GM19023 (cell line): ENCODE measurements around the gene BOC.

Source experiments
- ATAC-seq: cut with Tn5 transposase; IDR thresholded peaks from one replicate; pipeline ENCODE4 v1.9.1; 2021; ENCODE audit warnings: mild to moderate bottlenecking, moderate library complexity; ENCODE audit not compliant: unreplicated experiment

The BOC gene

DNA sequence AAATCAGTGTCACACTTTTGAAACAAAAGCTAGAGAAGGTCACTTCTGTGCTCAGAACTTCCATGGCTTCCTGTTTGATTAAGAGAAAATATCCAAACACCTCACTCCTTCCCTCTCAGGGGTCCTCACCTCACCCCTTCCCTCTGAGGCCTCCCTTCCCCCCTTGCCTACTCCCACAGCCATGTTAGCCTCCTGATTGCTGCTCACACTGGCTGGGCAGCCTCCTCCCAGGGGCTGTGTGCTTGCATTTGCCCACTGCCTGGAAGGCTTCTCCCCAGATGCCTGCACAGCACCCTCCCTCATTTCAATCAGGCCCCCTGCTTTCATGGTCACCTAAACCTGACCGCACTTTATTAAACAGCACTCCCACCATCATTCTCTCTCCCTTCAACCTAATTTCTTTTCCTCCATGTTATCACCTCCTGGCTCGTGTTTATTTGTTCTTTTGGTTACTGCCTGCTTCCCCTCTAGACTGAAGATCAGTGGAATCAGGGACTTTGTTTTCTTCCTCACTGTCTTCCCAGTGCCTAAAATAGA, 10.4 kb downstream of the BOC start:
- ATAC-seq, result no peak

DNA sequence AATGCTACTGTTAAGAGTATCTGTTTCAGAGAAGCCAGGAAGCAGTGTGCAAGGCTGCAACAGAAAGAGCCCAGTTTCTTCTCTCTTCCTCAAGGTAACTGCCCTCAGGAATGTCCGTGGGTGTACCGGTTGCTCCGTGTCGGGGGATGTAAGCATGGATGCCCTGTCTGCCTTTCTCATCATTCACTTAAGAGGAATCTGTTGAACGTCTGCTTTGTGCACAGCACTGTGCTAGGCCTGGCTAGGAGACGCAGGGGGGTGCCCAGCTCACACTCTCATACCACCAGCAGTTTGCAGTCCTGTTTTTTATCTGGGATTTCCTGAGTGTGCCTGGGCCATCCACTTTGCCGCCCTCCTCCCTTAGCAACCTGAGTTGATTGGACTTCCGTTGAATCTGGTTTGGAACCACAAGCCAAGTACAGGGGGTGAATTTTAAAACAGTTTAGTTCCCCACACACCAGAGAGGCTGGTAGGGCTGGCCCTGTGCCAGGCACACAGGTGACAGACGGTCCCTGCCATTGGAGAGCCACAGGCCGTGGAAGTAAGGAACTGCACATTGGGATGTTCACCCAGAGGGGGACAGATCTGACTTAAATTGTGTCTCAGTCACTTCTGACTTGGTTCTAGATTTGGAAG, 11.2 kb downstream of the BOC start:
- ATAC-seq, result no peak

DNA sequence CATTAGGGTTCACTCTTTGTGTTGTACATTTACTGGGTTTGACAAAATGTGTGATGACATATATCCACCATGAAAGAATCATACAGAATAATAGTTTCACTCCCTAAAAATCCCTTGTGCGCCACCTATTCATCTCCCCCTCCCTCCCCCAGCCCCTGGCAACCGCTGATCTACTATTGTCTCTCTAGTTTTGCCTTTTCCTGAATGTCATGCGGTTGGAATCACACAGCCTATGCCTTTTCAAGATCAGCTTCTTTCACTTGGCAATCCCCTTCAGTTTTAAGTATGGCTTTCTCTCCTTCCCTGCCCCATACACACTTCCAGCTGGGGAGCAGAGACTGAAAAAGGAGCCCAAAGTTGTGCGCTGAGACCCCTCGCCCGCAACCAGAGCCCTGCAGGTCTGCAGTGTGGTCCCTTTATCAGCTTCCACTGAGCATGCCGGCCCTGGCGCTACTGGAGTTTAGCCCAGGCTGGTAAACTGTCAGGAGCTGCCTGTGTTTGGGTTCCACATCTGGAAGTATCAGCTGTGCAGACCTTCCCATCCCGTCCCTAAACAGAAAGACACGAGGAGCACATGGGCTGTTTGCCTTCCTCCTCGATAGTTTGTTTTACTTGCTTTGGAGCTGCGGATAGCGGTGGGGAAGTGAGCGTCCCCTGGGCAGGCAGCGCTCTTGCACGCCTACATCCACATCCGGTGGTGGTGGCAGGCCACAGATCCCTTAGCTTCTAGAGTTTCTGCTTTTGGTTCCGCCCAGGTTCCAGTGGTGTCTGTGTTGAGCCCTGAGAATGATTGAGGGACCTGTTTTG, 12.3 kb downstream of the BOC start:
- ATAC-seq, result peak; percentile 95

DNA sequence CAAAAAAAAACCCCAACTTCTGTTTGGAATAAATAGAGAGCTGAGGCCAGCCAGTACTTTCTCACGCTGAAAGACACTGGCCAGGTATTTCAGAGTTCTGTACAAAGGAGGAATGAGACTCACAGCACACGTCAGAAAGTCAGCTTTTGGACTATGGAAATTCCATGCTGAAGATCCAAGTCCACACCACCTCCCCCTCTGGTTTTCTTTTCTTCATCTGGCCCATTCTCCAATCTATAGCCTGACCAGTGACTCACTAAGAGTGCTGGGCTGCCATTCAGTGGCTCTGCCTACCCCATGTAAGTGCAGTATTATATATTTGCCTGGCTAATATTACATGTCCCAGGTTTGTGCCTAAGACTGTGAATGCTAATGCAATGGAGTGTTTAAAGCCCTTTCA, 13.9 kb downstream of the BOC start:
- no peak for ATAC-seq

DNA sequence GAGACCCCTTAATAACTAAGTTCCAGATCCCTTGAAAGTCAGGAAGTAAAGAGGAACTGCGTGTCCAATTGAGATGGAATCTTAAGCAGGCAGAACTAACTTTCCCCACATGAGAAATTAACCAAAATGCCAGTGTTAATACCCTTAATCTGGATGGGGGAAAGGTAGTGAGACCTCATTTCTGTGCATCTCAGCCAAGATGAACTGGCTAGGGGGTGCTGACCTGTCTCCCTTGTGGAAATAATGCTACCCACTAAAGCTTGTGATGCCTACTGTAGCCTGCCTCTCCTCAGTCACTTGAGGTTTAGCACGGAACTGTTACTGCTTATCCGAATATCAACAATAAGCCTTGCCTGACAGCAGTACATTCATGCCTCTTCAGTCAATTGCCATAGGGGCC, 15.1 kb downstream of the BOC start:
- ATAC-seq, result no peak

DNA sequence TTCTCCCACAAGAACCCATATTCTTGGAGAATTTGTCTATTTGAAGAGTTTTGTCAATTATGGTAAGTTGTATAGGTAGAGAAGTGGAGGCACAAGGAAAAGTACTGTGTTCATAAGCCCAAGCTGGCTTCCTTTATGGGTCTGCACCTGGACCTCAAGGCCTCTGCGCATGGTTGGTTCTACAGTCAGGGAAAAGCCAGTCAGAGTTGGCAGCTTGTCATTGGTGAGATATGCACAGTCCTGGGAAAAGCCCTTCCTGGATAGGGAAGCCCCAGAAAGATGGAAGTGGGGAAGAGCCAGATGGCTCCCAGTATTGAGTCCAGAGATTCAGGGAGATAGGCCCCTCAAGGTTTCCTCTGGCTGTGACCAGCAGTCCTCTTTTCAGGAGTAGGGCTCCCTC, 15.8 kb downstream of the BOC start:
- no peak for ATAC-seq

DNA sequence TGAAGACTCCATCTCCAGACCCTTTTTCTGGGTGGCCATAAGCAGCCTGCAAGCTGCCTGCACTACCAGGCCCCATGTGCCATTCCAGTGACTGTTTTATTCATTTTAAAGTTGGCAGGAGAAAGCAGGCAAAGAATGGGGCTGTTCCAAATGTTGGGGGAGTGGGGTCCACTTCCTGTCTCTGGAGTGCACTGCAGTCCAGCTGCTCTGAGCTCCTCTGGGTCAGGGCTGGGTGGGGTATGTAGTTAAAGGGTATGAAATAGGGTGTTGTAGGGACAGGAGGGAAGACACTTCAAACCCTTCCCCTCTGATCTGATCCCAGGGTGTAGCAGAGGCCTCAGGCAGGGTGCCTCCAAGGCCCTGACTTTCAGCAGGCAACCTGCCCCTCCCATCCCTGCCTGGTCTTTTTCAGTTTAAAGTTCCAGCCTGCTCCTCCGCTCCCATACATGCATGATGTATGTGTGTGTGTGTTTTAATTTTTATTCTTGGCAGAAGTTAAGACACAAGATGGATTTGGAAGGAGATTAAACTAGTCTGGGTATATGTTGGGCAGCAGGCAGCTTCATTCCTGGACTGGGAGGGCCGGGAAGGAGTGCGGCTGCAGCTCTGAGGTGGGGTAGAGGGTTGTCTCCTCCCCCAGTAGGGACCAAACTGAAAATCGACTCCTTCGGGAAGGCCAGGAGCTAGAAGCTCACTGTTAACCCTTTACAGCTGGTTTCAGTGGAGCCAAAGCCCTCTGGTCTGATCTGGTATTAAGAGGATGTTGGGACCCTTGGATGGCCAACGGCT, 17.3 kb downstream of the BOC start:
- no peak for ATAC-seq

DNA sequence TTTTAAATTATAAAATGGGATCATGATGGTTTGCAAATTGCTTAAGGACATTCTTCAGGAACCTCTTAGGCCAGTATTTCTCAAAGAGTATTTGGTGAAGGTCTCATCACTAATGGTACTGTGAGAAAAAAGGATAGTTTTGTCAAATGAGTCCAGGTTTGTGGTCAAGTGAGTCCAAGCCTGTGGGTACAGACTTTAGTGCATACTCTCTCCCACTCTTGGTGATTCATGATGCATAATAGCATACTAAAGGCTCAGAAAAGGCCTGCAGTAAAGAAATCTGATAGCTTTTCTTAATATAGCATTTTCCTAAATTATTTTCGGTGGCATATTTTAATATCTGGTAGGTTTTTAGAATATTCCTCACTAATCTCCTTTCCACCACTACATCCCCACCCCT, 20.0 kb downstream of the BOC start:
- no peak for ATAC-seq

DNA sequence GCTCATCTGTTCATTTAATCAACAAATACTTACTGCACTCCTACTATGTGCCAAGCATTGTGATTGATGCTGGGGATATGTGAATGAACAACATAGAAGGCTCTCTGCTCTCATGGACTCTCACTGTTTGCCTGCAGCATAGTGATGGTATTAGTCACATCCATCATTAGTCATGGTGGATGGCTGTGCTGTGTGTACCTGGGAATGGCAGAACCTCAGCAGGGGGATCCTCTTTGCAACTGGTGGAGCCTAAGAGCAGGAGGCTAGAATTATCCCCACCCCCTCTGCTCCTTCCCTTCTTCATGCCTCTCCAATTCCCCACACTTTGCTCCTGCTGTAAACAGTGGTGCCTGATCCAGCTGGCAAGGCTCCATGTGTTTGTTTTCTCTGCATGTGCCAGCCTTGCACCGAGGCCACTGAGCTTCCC, 20.5 kb downstream of the BOC start:
- ATAC-seq, result no peak

DNA sequence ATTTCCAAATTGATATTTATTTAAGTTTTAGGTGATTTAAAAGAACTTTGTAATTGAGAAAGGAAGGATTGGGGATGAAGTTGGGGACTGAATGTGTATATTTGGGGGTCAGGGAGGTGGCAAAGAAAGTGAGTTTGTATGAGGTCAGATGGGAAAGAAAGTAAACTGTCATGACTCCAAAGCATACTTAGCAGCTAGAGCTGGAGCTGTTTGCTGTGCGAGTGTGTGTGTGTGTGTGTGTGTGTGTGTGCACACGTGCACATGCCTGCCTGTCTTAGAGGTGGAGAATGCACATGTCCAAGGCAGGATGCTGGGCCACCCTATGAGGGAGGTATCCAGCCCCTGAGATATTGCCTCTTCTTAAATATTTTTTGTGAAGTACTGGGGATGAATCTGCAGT, 21.0 kb downstream of the BOC start:
- ATAC-seq, result no peak

DNA sequence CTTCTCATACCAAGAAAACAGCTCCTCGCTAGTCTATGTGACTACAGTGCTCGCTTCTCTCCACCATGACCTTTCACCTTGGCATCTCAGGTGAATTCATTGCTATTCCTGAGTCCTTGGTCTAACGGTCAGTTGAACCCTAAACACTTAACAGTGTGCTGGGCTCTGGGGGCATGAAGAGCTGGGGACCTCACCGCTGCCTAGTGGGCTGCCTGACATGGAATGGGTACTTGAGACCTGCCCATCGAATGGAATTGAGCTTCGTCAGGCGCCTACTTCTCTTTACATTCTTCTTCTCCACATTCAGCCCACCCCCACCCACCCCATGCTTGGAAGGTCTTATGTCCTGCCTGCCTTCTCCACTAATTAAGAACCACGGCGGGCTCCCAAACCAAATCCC, 22.1 kb downstream of the BOC start:
- ATAC-seq, result no peak

DNA sequence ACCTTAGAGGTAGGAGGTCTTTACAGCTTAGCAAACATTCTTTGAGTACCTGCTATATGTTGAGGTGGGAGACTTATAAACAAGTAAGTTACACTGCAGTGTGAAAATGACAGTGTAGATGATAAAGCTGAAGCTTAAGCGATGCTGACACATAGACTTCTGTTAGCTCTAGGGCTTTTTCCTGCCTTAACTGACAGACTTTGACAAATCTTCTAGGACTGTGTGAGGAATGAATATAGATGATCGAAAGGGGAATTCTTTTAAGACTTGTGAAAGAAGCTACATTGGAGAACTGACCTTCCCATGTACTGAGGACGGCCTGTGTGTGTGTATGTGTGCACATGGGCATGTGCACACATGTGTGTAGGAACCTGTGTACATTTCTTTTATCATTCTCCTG, 22.7 kb downstream of the BOC start:
- no peak for ATAC-seq

DNA sequence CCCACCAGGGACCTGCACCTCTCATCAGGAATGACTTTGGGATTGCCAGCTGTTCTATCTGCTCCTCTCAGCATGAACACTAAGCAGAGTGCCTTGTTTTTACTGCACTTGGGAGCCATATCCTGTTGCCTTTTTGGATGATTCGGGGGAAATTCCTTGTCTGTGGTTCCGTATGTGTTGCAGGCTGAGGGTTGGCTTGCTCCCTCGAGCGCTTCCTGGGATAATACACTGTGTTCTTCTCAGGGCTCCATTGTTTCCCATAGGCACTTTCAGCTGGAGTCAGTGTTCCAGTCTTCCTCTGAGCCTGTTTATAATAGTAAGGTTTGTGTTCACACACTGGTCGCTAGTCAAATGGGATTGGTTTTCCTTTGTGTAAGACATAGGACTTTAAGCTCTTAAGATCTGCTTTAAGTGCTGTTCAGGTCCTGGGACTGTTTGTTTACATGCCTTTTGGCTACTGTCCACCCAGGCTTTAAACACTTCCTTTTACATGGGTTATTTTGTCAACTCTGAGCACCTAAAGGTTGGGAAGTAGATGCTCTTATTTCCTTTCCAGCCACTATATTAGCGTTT, 23.4 kb downstream of the BOC start:
- ATAC-seq, result no peak

DNA sequence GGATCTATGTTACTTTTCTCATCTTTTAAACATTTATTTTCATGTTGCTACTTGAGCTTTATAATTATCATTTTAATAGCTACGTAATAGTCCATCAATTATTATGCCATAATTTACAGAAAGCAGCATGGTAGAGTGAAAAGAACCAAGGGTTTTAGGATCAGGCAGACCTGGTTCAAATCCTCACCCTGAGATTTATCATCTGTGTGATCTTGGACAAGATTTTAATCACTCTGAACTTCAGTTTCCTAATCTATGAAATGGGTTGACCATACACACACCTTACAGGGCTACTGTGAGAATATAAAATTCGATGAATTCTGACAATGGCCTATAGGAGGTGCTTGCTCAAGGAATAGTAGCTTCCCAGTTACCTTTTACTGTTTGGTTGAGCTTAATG, 27.1 kb downstream of the BOC start:
- no peak for ATAC-seq

DNA sequence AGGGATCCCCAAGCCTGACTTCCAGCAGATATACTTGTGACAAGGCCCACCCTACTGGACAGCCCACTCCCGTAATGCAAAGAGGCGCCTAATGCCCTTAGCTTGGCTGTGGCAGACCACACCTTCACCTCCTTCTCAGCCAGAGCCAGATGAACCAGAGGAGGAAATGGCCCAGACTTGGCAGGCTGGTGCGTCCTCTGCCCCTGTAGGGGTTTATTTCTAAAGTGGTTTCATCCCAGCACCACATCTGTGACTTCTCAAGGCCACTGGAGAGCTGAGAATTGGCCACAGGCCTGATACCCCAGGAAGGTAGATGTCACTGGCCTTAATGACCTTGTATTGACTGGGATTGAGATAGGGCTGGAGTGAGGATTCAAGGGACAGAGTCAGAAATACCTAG, 29.5 kb downstream of the BOC start:
- ATAC-seq, result no peak

DNA sequence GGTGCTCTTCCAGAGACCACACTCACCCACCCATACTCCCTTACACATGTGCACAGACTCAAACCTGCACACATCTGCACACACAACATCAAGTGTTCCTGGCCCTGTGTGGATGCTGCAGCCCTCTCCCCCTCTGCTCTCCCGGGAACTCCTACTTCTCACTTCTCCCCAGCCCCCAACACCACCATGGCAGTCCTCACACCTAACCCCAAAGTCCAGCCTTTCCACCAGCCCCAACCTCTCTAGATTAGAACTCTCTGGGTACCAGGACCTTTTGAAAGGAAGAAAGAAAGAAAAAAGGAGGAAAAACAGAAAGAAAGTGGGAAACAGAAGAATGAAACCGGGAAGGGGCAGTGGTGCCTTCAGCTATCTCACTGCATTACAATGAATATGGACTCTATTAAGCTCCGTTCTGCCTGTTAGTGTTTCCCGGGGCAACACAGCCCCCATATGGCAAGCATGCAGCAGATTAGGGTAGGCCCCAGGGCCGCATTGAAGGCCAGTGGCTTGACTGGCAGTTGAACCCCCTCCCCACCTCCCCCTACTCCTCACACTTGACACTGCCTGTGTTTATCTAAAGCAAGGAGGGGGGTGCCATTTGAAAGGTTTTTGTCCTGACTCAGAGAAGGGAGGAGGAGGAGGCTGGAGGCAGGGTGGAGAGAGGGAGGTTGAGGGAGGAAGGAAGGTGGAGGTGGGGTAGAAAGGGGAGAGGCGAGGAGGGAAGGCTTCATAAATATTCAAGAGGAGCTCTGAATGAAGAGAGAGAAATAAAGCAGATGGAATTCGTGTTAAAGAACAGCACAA, 30.1 kb downstream of the BOC start:
- ATAC-seq, result no peak

DNA sequence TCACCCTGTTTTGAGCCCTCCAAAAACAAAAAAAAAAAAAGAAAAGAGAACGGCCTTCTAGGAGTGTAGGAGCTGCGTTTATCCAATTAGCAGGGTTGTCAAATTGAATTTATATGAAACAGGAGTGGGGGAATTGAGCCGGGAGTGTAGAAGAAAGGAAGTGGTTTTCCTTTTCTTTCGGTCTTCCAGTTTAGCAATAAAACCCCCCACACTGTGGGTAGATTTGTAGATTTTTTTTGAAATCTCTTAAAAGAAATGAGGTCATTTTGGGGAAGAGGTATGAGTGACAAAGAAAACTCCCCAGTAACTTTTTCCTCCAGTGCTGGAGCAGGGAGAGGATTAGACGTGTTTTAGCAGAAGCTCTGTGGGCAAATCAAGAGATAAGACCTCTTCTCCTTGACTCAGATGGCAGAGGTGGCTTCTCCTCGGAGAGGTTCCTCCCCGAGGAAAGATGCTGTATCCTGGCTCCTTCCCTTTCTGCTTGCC, 30.8 kb downstream of the BOC start:
- no peak for ATAC-seq

DNA sequence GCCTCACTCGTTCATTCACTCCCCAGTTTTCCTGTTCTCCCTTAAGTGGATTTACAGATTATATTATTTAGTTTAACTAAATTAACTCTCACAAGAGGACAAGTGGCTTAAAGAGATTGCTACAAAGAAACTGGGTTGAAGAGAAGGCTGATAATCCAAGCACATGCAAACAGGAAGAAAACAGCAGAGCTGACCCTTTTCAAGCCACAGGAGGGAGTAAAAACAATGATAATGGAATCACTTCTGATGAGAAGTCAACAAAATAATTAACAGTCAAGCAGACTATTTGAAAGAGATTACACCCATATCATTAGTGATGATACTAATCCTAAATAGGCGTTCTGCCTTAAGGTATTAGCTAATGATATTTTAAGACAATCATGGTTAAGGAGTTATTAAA, 31.7 kb downstream of the BOC start:
- ATAC-seq, result no peak

DNA sequence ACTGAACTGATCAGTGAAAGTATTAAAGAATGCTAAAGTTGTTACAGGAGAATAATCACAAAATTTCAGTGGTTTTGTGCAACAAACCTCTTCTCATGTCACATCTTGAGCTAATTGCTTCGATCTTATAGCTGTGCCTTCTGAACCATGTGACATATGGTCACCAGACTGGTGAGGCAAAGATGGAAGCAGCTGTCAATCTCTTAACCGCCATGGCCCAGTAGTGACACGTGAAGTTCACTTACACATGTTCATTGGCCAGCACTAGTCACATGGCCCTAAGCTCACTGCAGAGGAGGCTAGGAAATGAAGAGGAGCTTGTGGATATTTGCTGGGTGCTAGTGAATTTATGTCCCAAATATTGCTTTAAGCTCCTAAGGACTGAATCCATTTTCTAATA, 32.5 kb downstream of the BOC start:
- ATAC-seq, result no peak

DNA sequence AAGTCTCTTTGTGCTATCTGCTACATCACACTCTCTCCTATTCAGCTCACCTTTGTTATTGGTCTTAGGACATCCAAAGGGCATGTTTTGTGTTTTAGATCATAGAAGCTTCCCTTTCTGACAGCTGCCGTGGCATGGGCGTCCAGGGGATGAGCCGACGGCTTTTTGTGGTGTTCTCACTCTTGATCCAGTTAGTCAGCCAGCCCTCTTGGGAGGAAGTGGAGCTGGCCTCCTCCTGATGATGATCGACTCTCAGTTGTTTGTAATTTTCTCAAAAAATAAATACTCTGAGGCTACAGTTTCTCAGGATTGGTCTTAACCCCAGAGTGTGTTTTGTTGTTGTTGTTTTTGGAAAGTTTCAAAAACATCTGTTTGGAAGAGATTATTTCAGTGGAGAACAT, 34.4 kb downstream of the BOC start:
- ATAC-seq, result no peak
